ENCODE data around the gene PKDCC. TPM values are rescaled to one million over a fixed set of nuclear protein-coding genes. Genes with fewer than 3 reads are reported as not detected.
"Not testable (repeated sequence)": the region's sequence is repeated elsewhere in the genome, so short reads cannot be mapped to it uniquely, and the experiment has no call there.

The PKDCC gene
- polyA plus RNA-seq, 3 donors: 323 to 363 (median 341) TPM

GRCh38 chr2:42084231-42084671 lies 36.4 kb downstream of the PKDCC start:
- DNase-seq (ENCODE audit: low read depth in 3 of 3, low spot score in 2 of 3): no peak

- not testable (repeated sequence) for DNase-seq (ENCODE audit: low read depth in 3 of 3, low spot score in 2 of 3)
Observed at GRCh38 chr2:42085070-42085469, 37.2 kb downstream of the PKDCC start.

- no peak for DNase-seq (ENCODE audit: low read depth in 3 of 3, low spot score in 2 of 3)
Observed at GRCh38 chr2:42085706-42086487, 38.1 kb downstream of the PKDCC start.

- DNase-seq (ENCODE audit: low read depth in 3 of 3, low spot score in 2 of 3): no peak
Observed at GRCh38 chr2:42086500-42086953, 38.7 kb downstream of the PKDCC start.

GRCh38 chr2:42087137-42087856 lies 39.5 kb downstream of the PKDCC start:
- no peak for DNase-seq (ENCODE audit: low read depth in 3 of 3, low spot score in 2 of 3)

- no peak for DNase-seq (ENCODE audit: low read depth in 3 of 3, low spot score in 2 of 3)
Observed at GRCh38 chr2:42087857-42088195, 40.0 kb downstream of the PKDCC start.

- no peak for DNase-seq (ENCODE audit: low read depth in 3 of 3, low spot score in 2 of 3)
Observed at GRCh38 chr2:42089340-42089925, 41.6 kb downstream of the PKDCC start.

- no peak for DNase-seq (ENCODE audit: low read depth in 3 of 3, low spot score in 2 of 3)
Observed at GRCh38 chr2:42090216-42090615, 42.4 kb downstream of the PKDCC start.

GRCh38 chr2:42091671-42092070 lies 43.9 kb downstream of the PKDCC start:
- no peak for DNase-seq (ENCODE audit: low read depth in 3 of 3, low spot score in 2 of 3)

GRCh38 chr2:42092084-42092996 lies 44.5 kb downstream of the PKDCC start:
- DNase-seq (ENCODE audit: low read depth in 3 of 3, low spot score in 2 of 3): no peak

- DNase-seq (ENCODE audit: low read depth in 3 of 3, low spot score in 2 of 3): no peak
Observed at GRCh38 chr2:42094114-42094513, 46.3 kb downstream of the PKDCC start.

- no peak for DNase-seq (ENCODE audit: low read depth in 3 of 3, low spot score in 2 of 3)
Observed at GRCh38 chr2:42095923-42096408, 48.1 kb downstream of the PKDCC start.

GRCh38 chr2:42096869-42097591 lies 49.2 kb downstream of the PKDCC start:
- DNase-seq (ENCODE audit: low read depth in 3 of 3, low spot score in 2 of 3): no peak

- DNase-seq (ENCODE audit: low read depth in 3 of 3, low spot score in 2 of 3): no peak
Observed at GRCh38 chr2:42098571-42099437, 51.0 kb downstream of the PKDCC start.

- no peak for DNase-seq (ENCODE audit: low read depth in 3 of 3, low spot score in 2 of 3)
Observed at GRCh38 chr2:42099438-42100173, 51.8 kb downstream of the PKDCC start.

GRCh38 chr2:42100683-42101205 lies 52.9 kb downstream of the PKDCC start:
- DNase-seq (ENCODE audit: low read depth in 3 of 3, low spot score in 2 of 3): no peak

- no peak for DNase-seq (ENCODE audit: low read depth in 3 of 3, low spot score in 2 of 3)
Observed at GRCh38 chr2:42101206-42102023, 53.6 kb downstream of the PKDCC start.

All from right renal cortex interstitium (tissue), 3 donors.